Thoracic aorta (tissue), 2 donors: Measurements from ENCODE around the gene NMNAT2. TPM values are rescaled to one million over a fixed set of nuclear protein-coding genes. Genes with fewer than 3 reads are reported as not detected.

Source experiments
- ATAC-seq: fragments of 150-250 bp; one replicate; pipeline ENCODE4 v1.8.0; 2017; ENCODE audit warnings: low read depth; ENCODE audit not compliant: insufficient number of reproducible peaks, low FRiP score
- DNase-seq: peaks from one replicate; pipeline ENCODE4 v3.0.0-alpha.2; 2020; ENCODE audit warnings: low spot score
- H3K27ac ChIP-seq, 2 donors: fragments of 200-600 bp; sonication (generic); 1 replicate in 1 of 2; 2 replicates in 1 of 2; pipeline ENCODE4 v1.5.1; 2016; ENCODE audit warnings: mild to moderate bottlenecking in 2 of 2, moderate library complexity in 2 of 2
- H3K27me3 ChIP-seq: fragments of 200-600 bp; sonication (generic); replicated peaks from 2 replicates; pipeline ENCODE4 v1.6.0; 2016; ENCODE audit warnings: mild to moderate bottlenecking; ENCODE audit not compliant: insufficient read depth
- H3K36me3 ChIP-seq: fragments of 200-600 bp; sonication (generic); one replicate; pipeline ENCODE4 v1.5.1; 2016
- H3K4me1 ChIP-seq, 2 donors: fragments of 200-600 bp; sonication (generic); 1 replicate in 1 of 2; 2 replicates in 1 of 2; pipeline versions ENCODE4 v1.5.1 to v1.6.0; 2016; ENCODE audit warnings: low read depth in 2 of 2, mild to moderate bottlenecking in 1 of 2; ENCODE audit not compliant: control insufficient read depth in 1 of 2
- H3K4me3 ChIP-seq: fragments of 200-600 bp; sonication (generic); 2 replicates; pipeline ENCODE4 v1.5.1; 2016; ENCODE audit warnings: mild to moderate bottlenecking
- H3K9me3 ChIP-seq: fragments of 200-600 bp; sonication (generic); 2 replicates; pipeline ENCODE4 v1.5.1; 2016
- CTCF ChIP-seq: fragments of 200-600 bp; sonication (generic); IDR thresholded peaks from one replicate; pipeline ENCODE4 v1.5.1; 2019; ENCODE audit warnings: antibody characterized with exemption
- total RNA-seq, 2 donors: library from RNA; depleted of rRNA; stranded (reverse); fragments of >200 nt; gene quantifications; one replicate each; pipeline versions ENCODE4 v1.1.0 to v1.2.3, GENCODE V29; 2016

Gene NMNAT2
- total RNA-seq, 2 donors from 2014 or later = 0.68 to 1.1 TPM

- TF ChIP-seq CTCF = no peak
- Histone ChIP-seq H3K27me3 (no peaks in the 10 kb centered on the region), H3K4me1 (no peaks in the 10 kb centered on the region), H3K27ac (no peak overlapping the region), H3K36me3 (no peaks in the 10 kb centered on the region), H3K4me3 (no peak overlapping the region), H3K9me3 (no peaks in the 10 kb centered on the region)
- DNase-seq (no peak), ATAC-seq (no peak)
Observed at GRCh38 chr1:183361081-183361480, 57.1 kb downstream of the NMNAT2 start.

GRCh38 chr1:183360473-183360872, 57.7 kb downstream of the NMNAT2 start:
- H3K9me3 ChIP-seq = no peaks in the 10 kb centered on the region
- ATAC-seq = no peak
- H3K4me3 ChIP-seq = no peak overlapping the region
- no peaks in the 10 kb centered on the region for H3K4me1 ChIP-seq
- H3K36me3 ChIP-seq = no peaks in the 10 kb centered on the region
- TF ChIP-seq CTCF = no peak
- H3K27me3 ChIP-seq = no peaks in the 10 kb centered on the region
- H3K27ac ChIP-seq = no peak overlapping the region
- no peak for DNase-seq

- no peak for TF ChIP-seq CTCF
- Histone ChIP-seq H3K36me3 (no peaks in the 10 kb centered on the region), H3K27me3 (no peaks in the 10 kb centered on the region), H3K9me3 (no peaks in the 10 kb centered on the region), H3K4me1 (no peaks in the 10 kb centered on the region), H3K27ac (no peak overlapping the region), H3K4me3 (no peak overlapping the region)
- ATAC-seq (no peak), DNase-seq (no peak)
Observed at GRCh38 chr1:183356534-183357182, 61.5 kb downstream of the NMNAT2 start.

GRCh38 chr1:183355797-183356196, 62.4 kb downstream of the NMNAT2 start:
- no peak for ATAC-seq

GRCh38 chr1:183355181-183355580, 63.0 kb downstream of the NMNAT2 start:
- H3K36me3 ChIP-seq = no peaks in the 10 kb centered on the region
- H3K9me3 ChIP-seq = no peaks in the 10 kb centered on the region
- no peak for TF ChIP-seq CTCF
- no peak for ATAC-seq
- H3K4me3 ChIP-seq = no peak overlapping the region
- H3K27me3 ChIP-seq = no peaks in the 10 kb centered on the region
- no peak overlapping the region for H3K27ac ChIP-seq
- no peak for DNase-seq
- no peaks in the 10 kb centered on the region for H3K4me1 ChIP-seq

More at GRCh38 chr1:183355797-183356196, 62.4 kb downstream of the NMNAT2 start:
- H3K4me1 ChIP-seq = no peaks in the 10 kb centered on the region
- no peak for TF ChIP-seq CTCF
- no peaks in the 10 kb centered on the region for H3K9me3 ChIP-seq
- no peaks in the 10 kb centered on the region for H3K27me3 ChIP-seq
- no peak overlapping the region for H3K27ac ChIP-seq
- no peak overlapping the region for H3K4me3 ChIP-seq
- no peaks in the 10 kb centered on the region for H3K36me3 ChIP-seq
- DNase-seq = no peak
